ENCODE data around the gene ANKLE1.

Gene ANKLE1

GRCh38 chr19:17281391-17282304, at the start of gene ANKLE1:
TSS of gene ANKLE1 (plus strand) at chr19:17281901. CDS start at chr19:17281921, 20 bp downstream.
- H3K79me2 ChIP-seq (ENCODE audit: insufficient read depth, low read length): no peaks in the 10 kb centered on the region
- H2AFZ ChIP-seq (ENCODE audit: low read length): no peak within 1 kb of the TSS; the same call in 1 of the 2 replicates
- no peaks in the 10 kb centered on the region for H3K9me2 ChIP-seq (replicated peaks; ENCODE audit: low read depth, low read length)
- H3F3A ChIP-seq (ENCODE audit: low read depth): no peaks in the 10 kb centered on the region
- H3K4me3 ChIP-seq (ENCODE audit: low read length, poor library complexity, severe bottlenecking): no peak within 1 kb of the TSS
- no peaks in the 10 kb centered on the region for H4K20me1 ChIP-seq (ENCODE audit: insufficient read depth, low read length, poor library complexity, severe bottlenecking)
- no peaks in the 10 kb centered on the region for H3K4me1 ChIP-seq (ENCODE audit: insufficient read depth, low read length, poor library complexity, severe bottlenecking)
- H3K27me3 ChIP-seq (ENCODE audit: insufficient read depth, low read length, poor library complexity, severe bottlenecking): no peaks in the 10 kb centered on the region
- H3K9me3 ChIP-seq (ENCODE audit: insufficient read depth, low read depth, low read length): no peaks in the 10 kb centered on the region
- no peak within 1 kb of the TSS for H3K9ac ChIP-seq (ENCODE audit: low read depth, low read length, poor library complexity, severe bottlenecking)
- no peak within 1 kb of the TSS for H3K4me2 ChIP-seq (ENCODE audit: low read depth, low read length, poor library complexity, severe bottlenecking)
- peaks cover 6% of the 10 kb centered on the region; the same call in 1 of the 2 replicates for H3K36me3 ChIP-seq (ENCODE audit: insufficient read depth, low read length)
- TF ChIP-seq EZH2phosphoT487 (IDR thresholded peaks at IDR 0.05; ENCODE audit: borderline replicate concordance) (no peak), CTCF (conservative IDR thresholded peaks at IDR 0.05; ENCODE audit: low read length) (no peak)

- Histone ChIP-seq H3K79me2 (ENCODE audit: insufficient read depth, low read length) (peaks cover 23% of the 10 kb centered on the region), H3K9ac (ENCODE audit: low read depth, low read length, poor library complexity, severe bottlenecking) (no peak overlapping the region), H3K4me3 (ENCODE audit: low read length, poor library complexity, severe bottlenecking) (no peak overlapping the region), H3K4me1 (ENCODE audit: insufficient read depth, low read length, poor library complexity, severe bottlenecking) (peaks cover 18% of the 10 kb centered on the region), H3K27me3 (ENCODE audit: insufficient read depth, low read length, poor library complexity, severe bottlenecking) (no peaks in the 10 kb centered on the region), H3F3A (ENCODE audit: low read depth) (no peaks in the 10 kb centered on the region), H3K36me3 (ENCODE audit: insufficient read depth, low read length) (peaks cover 11% of the 10 kb centered on the region; the same call in 1 of the 2 replicates), H3K9me2 (replicated peaks; ENCODE audit: low read depth, low read length) (no peaks in the 10 kb centered on the region), H2AFZ (ENCODE audit: low read length) (no peak overlapping the region), H3K9me3 (ENCODE audit: insufficient read depth, low read depth, low read length) (no peaks in the 10 kb centered on the region), H4K20me1 (ENCODE audit: insufficient read depth, low read length, poor library complexity, severe bottlenecking) (peaks cover 7% of the 10 kb centered on the region), H3K4me2 (ENCODE audit: low read depth, low read length, poor library complexity, severe bottlenecking) (no peak overlapping the region)
- TF ChIP-seq CTCF (conservative IDR thresholded peaks at IDR 0.05; ENCODE audit: low read length) (no peak), EZH2phosphoT487 (IDR thresholded peaks at IDR 0.05; ENCODE audit: borderline replicate concordance) (no peak)
These were observed 49.4 kb upstream of the ANKLE1 start for GRCh38 chr19:17232258-17232657.

GRCh38 chr19:17234911-17235299, 46.8 kb upstream of the ANKLE1 start:
- H3K9me3 ChIP-seq (ENCODE audit: insufficient read depth, low read depth, low read length): no peaks in the 10 kb centered on the region
- peaks cover 11% of the 10 kb centered on the region; the same call in 1 of the 2 replicates for H3K36me3 ChIP-seq (ENCODE audit: insufficient read depth, low read length)
- H3K4me3 ChIP-seq (ENCODE audit: low read length, poor library complexity, severe bottlenecking): peak overlapping the region; percentile 79
- H4K20me1 ChIP-seq (ENCODE audit: insufficient read depth, low read length, poor library complexity, severe bottlenecking): peaks cover 7% of the 10 kb centered on the region
- no peak overlapping the region for H2AFZ ChIP-seq (ENCODE audit: low read length)
- no peaks in the 10 kb centered on the region for H3K9me2 ChIP-seq (replicated peaks; ENCODE audit: low read depth, low read length)
- H3K4me1 ChIP-seq (ENCODE audit: insufficient read depth, low read length, poor library complexity, severe bottlenecking): peaks cover 18% of the 10 kb centered on the region
- H3K4me2 ChIP-seq (ENCODE audit: low read depth, low read length, poor library complexity, severe bottlenecking): peak overlapping the region; percentile 89
- peaks cover 28% of the 10 kb centered on the region for H3K79me2 ChIP-seq (ENCODE audit: insufficient read depth, low read length)
- H3F3A ChIP-seq (ENCODE audit: low read depth): no peaks in the 10 kb centered on the region
- TF ChIP-seq EZH2phosphoT487 (IDR thresholded peaks at IDR 0.05; ENCODE audit: borderline replicate concordance) (no peak), CTCF (conservative IDR thresholded peaks at IDR 0.05; ENCODE audit: low read length) (no peak)
- no peaks in the 10 kb centered on the region for H3K27me3 ChIP-seq (ENCODE audit: insufficient read depth, low read length, poor library complexity, severe bottlenecking)
- peak overlapping the region; percentile 80 for H3K9ac ChIP-seq (ENCODE audit: low read depth, low read length, poor library complexity, severe bottlenecking)
